Astrocyte of the spinal cord (primary cell): ENCODE results near the gene SOX10.

Experiments
- DNase-seq: peaks from one replicate; pipeline ENCODE4 v3.0.0; 2011; ENCODE audit warnings: low read depth, low spot score
- H3K4me3 ChIP-seq: 2 replicates; pipeline ENCODE4 v1.5.1; 2011; ENCODE audit warnings: low read depth, mild to moderate bottlenecking, low read length, moderate library complexity
- in situ Hi-C: cut with HindIII; loops from 2 replicates; pipeline ENCODE4 v1.10.0; 2017; ENCODE audit warnings: low sequenced_read_pairs
- TF ChIP-seq, protein P1 (sequence below): IDR thresholded peaks from 2 replicates; pipeline ENCODE4 v1.5.1; 2012; ENCODE audit warnings: low read depth, mild to moderate bottlenecking, low read length, inconsistent platforms

SOX10 gene

GRCh38 chr22:37925330-37925729 lies 59.0 kb downstream of the SOX10 start:
- in situ Hi-C loops, result no loop called here
- TF ChIP-seq, protein P1, sequence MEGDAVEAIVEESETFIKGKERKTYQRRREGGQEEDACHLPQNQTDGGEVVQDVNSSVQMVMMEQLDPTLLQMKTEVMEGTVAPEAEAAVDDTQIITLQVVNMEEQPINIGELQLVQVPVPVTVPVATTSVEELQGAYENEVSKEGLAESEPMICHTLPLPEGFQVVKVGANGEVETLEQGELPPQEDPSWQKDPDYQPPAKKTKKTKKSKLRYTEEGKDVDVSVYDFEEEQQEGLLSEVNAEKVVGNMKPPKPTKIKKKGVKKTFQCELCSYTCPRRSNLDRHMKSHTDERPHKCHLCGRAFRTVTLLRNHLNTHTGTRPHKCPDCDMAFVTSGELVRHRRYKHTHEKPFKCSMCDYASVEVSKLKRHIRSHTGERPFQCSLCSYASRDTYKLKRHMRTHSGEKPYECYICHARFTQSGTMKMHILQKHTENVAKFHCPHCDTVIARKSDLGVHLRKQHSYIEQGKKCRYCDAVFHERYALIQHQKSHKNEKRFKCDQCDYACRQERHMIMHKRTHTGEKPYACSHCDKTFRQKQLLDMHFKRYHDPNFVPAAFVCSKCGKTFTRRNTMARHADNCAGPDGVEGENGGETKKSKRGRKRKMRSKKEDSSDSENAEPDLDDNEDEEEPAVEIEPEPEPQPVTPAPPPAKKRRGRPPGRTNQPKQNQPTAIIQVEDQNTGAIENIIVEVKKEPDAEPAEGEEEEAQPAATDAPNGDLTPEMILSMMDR, result no peak
- no peak overlapping the region for H3K4me3 ChIP-seq
- no peak for DNase-seq

DNA sequence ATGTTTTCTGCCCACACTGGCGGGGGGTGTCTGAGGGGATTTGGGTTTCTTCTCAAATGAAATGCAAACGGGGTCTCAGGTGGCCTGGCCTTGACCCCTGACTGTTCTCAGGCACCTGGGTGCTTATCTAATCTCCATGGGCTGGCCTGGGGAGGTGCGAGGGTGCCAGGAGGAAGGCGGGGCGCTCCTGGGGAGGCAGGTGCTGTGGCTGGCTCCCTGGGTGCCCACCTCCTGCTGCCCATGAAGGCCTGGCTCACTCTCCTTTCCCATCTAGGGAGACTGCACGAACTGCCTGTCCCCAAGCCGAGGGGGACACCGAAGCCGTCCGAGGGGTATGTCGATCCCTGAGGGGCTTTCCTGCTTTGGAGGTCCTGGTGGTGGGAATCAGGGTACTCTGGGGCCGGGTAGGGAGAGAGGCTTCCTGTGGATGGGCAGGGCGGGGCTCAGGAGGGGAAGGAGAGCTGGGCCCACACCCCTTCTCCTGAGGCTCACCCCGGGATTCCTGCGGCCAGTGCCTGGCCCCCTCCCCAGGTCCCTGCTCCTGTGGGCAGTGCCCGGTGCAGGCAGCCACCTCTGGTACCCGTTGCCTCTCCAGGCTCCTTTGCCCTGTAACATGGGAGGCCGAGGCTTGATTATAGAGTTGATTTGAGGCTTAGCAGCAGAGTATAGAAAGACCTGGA lies 59.8 kb downstream of the SOX10 start:
- no peak for DNase-seq
- in situ Hi-C loops, result no loop called here
- no peak overlapping the region for H3K4me3 ChIP-seq
- TF ChIP-seq, protein P1, result no peak

DNA sequence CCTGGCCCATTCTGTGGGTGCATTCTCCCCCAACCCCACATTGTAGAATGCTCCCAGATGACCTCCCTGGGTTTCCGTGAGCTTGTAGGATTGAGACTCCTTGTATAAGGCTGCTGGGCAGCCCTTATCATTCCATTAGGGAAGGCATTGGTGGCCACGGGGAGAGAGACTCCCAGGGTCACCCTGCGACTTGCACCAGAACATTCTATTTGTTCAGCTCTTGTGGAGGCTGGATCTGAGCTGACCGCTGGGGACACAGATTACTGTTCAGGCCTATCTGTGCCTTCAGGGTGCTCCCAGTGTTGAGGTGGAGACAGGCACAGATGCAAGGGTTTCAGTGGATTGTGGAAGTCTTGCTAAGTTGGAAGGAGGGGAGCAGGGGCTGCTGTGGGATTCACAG lies 60.4 kb downstream of the SOX10 start:
- TF ChIP-seq, protein P1, result no peak
- no peak overlapping the region for H3K4me3 ChIP-seq
- no peak for DNase-seq
- in situ Hi-C loops, result no loop called here
